ENCODE results near the gene DNAJC4.

DNA sequence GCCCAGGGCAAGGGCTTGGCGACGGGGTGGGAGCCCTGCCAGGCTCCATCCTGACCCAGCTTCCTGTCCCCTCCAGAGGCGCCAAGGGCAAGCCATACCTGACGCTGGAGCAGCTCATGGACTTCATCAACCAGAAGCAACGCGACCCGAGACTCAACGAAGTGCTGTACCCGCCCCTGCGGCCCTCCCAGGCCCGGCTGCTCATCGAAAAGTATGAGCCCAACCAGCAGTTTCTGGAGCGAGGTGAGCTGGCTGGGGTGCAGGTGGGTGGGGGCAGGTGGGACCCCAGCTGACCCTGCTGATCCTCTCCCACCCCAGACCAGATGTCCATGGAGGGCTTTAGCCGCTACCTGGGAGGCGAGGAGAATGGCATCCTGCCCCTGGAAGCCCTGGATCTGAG is 26.0 kb downstream of the DNAJC4 start:
- no peak for TF ChIP-seq EZH2 (IDR thresholded peaks at IDR 0.05)
- TF ChIP-seq POLR2AphosphoS5 (IDR thresholded peaks at IDR 0.05; ENCODE audit: borderline replicate concordance, low read depth, low read length) = no peak
